GM21381 (cell line): ENCODE results near the gene RGL1.

Experiments
- ATAC-seq: cut with Tn5 transposase; IDR thresholded peaks from one replicate; pipeline ENCODE4 v1.9.1; 2021; ENCODE audit warnings: mild to moderate bottlenecking, moderate library complexity; ENCODE audit not compliant: unreplicated experiment

The RGL1 gene

GRCh38 chr1:183942933-183943693 is 138.2 kb downstream of the RGL1 start:
- ATAC-seq = peak; percentile 92

DNA sequence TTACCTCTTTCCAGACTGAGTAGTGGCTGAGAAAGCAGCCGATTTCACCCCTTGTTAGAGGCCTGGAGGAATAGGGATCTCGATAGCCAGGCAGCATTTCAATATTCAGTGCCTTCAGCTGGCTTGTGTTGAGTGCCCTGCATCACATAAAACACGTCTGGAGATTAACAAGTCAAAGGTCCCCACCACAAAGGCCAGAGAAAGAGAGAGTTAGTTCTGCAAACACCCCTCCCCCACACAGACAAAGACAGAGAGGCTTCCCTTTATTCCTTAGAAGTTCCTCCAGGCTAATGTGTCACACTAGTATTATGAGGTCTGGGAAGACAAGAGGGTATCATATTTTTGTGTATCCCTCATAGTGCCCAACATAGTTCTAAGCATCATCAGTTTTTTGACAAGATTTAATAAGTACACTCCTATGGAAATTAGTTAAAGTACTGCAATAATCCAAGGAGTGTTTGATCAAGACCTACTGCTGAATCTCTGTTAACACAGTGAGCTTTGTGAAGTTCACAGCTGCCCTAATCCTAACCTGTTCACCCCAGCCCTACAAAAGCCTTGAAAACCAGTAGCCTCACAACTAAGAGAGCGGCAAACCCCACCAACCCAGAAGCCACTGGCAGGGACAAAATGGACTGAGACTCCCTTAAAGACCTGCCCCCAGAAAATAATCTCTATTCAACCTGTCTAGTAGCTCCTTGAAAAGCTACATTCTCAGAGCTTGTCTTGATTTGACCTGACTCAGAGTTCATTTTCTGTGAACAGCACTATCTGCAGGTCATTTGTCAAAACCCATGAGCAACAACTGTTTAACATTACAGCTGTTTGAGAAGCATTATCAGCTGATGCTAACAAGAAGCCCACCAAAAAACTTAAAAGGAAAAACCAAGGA is 140.8 kb downstream of the RGL1 start:
- ATAC-seq = no peak

DNA sequence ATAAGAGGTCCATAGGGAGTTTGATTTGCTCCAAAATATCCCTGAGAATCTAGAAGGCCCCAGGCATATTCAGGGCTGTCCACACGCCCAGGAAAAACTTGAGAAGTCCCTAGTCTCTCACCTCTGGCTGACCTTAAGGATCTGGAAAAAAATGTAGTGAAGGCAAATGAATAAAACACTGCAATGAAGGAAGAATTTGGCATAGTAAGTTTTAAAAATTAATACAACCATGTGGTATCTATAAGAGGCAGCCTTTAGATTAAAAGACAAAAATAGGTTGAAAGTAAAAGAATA is 141.3 kb downstream of the RGL1 start:
- no peak for ATAC-seq

- ATAC-seq = no peak
Observed at GRCh38 chr1:183947988-183948387, 143.1 kb downstream of the RGL1 start.

DNA sequence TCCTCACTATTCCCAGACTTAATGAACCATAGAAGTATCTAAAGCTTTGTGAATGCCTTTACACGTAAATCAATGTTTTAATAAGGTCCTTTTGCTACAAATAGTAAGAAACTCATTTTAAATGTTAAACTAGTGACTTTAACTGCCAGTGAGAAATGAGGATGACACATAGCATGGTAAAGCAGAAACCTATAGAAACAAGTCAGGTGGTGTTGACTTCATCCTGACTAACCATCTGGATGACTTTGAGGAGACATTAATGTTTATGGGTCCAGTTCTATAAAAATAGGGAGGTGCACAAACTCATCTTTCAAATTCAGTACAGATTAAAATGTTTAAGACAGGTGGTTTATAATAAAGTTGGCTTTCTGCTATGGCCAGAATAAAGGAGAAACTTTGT is 147.2 kb downstream of the RGL1 start:
- ATAC-seq = no peak

GRCh38 chr1:183953031-183953430 is 148.1 kb downstream of the RGL1 start:
- no peak for ATAC-seq

DNA sequence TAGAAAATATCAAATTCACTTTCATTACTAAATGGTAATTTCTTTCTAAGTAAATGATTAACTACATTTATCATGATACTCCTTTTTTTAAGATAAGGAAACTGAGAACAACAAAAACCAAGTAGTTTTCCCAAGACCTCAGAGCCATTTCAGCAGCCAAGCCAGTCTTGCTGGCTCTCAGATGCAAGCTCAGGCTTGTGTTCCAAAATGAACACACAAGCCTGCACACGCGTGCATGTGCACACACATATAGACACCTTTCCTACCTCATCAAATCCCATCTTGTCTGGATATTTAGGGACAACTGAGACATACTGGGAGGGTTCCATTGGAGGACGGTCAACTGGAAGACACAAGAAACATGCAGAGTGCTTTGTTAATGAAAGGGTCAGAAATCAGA is 149.6 kb downstream of the RGL1 start:
- ATAC-seq = no peak

GRCh38 chr1:183956559-183957188 is 151.8 kb downstream of the RGL1 start:
- ATAC-seq = peak; percentile 99

- ATAC-seq = no peak
Observed at GRCh38 chr1:183957216-183957830, 152.4 kb downstream of the RGL1 start.

DNA sequence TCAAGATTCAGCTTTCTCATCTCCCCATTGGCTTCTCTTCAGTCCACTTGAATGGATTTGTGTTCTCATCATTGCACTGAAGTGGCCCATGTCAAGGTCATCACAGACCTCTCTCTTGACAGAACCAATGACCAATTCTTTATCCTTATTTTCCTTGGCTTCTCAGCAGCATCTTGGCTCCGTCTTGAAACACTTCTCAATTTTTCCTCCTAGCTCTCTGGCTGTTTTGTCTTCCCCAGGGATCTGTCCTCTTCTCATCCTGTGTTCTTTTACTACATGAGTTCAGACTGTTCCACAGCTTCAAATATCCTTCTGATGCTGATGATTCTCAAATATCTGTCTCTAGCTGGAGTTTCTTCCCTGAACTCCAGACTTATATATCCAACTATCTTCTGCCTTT is 154.0 kb downstream of the RGL1 start:
- ATAC-seq = no peak

DNA sequence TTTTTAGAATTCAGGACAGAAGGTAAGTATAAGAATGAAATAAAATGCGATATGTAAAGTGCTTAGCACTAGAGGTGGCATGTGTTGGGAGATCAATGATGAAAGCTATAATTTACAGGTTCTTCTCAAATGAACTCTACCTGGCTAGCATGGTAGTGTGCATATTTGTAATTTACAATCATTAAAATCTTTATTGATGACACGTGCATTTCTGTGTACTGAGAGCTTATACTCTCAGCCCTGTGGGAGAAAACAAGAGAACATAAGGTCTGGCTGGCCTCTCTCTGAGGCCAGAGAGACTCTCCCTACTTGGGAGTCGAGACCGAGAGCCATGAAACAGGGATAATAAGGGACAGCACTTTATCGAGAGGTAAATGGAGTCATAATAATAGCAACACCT is 156.2 kb downstream of the RGL1 start:
- no peak for ATAC-seq

DNA sequence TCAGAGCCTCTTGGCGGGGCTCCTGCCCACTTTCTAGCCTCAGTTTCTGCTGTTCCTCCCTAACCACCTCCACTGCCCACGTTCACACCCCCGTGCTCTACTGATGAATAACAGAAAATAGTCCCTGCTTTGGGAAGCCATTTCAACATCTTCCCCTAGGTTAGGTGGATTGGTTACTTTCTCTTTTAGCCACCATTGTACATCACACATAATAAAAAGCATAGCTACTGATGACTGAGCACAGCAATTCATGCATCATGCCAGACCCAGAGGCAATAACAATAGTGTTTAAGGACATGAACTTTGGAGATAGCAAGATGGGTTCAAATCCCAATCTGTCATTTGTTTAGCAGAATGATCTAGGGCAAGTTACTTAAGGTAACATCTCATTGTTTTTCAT is 158.0 kb downstream of the RGL1 start:
- ATAC-seq = no peak

GRCh38 chr1:183965726-183966125 is 160.8 kb downstream of the RGL1 start:
- ATAC-seq = no peak

- no peak for ATAC-seq
Observed at GRCh38 chr1:183966487-183966886, 161.6 kb downstream of the RGL1 start.

- ATAC-seq = no peak
Observed at GRCh38 chr1:183967914-183968313, 163.0 kb downstream of the RGL1 start.

DNA sequence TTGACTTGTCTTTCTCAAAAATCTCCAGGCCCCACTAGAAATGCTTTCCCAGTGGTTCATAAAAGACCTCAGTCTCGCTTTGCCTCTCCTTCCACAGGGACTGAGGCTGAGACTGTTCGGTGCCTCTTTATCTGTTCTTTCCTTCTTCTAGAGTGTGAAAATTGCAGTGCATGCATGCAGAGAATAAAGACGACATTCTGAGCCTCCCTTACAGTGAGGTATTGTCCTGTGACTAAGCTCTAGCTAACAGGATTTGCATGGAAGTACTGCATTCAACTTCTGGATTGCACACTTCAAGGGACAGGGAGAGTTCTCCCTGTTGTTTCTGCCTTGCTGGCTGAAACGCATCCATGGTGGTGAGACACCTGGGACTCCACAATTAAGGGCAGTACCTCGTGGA is 163.5 kb downstream of the RGL1 start:
- ATAC-seq = no peak

GRCh38 chr1:183970516-183971300 is 165.8 kb downstream of the RGL1 start:
- no peak for ATAC-seq

DNA sequence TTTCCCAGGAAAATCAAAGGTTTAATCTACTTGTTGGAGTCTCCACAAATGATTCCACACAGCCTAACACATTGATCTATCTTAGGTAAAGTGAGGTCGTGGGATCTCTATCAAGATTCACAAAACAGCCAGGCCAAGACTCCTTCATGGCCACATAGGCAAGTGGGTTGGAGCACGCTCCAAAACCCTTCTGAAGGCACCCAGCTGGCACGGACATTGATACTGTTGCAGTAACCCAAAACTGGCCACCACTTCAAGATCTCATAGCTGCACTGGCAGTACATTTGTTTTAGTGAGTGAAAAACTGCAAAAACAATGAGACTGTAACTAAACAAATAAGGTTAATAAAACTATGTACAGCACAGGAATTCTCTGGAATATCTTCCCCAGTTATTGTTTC is 170.7 kb downstream of the RGL1 start:
- no peak for ATAC-seq

GRCh38 chr1:183977717-183978116 is 172.8 kb downstream of the RGL1 start:
- no peak for ATAC-seq
